Gastrocnemius medialis (tissue), 4 donors: ENCODE measurements around the gene KCTD5.

Source experiments
- POLR2A ChIP-seq, 2 donors: fragments of 450-650 bp; IDR thresholded peaks; one replicate each; pipeline ENCODE4 v1.6.1; 2017; ENCODE audit warnings: antibody characterized with exemption in 2 of 2, mild to moderate bottlenecking in 2 of 2, moderate library complexity in 2 of 2
- TF ChIP-seq, protein P1 (sequence below), 5 experiments: fragments of 450-650 bp in 3 of 5; fragments of 200-600 bp in 2 of 5; sonication (generic) in 2 of 5; IDR thresholded peaks in 4 of 5; conservative IDR thresholded peaks in 1 of 5; 1 replicate in 4 of 5; 2 replicates in 1 of 5; pipeline ENCODE4 v1.5.1; 2016 to 2019; ENCODE audit warnings: antibody characterized with exemption in 5 of 5, mild to moderate bottlenecking in 3 of 5, moderate library complexity in 3 of 5

DNA sequence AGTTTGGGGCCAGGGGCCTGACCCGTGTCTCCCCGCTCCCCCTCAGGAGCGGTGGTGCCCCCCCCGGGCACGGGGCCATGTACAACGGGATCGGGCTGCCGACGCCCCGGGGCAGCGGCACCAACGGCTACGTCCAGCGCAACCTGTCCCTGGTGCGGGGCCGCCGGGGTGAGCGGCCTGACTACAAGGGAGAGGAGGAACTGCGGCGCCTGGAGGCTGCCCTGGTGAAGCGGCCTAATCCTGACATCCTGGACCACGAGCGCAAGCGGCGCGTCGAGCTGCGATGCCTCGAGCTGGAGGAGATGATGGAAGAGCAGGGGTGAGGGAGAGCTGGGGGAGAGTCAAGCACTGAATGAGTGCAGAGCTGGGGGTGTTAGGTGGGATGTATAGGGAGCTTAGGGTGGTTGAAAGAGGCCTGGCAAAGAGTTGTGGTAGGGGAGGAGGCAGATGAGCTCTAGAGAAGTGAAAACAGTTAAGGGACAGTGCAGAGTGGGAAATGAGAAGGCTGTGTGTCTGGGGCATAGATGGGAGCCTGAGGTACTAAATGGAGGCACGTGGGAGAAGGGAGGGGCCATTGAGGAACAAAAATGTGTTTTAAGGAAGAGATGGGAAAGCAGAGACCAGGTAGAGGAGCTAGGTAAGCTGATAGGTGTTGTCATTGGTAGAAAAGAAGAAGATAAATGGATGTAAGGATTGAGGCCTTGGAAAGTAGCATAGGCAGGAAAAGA lies 74.1 kb downstream of the KCTD5 start:
- no peak for TF ChIP-seq POLR2A (IDR thresholded peaks at IDR 0.05)
- TF ChIP-seq, protein P1, sequence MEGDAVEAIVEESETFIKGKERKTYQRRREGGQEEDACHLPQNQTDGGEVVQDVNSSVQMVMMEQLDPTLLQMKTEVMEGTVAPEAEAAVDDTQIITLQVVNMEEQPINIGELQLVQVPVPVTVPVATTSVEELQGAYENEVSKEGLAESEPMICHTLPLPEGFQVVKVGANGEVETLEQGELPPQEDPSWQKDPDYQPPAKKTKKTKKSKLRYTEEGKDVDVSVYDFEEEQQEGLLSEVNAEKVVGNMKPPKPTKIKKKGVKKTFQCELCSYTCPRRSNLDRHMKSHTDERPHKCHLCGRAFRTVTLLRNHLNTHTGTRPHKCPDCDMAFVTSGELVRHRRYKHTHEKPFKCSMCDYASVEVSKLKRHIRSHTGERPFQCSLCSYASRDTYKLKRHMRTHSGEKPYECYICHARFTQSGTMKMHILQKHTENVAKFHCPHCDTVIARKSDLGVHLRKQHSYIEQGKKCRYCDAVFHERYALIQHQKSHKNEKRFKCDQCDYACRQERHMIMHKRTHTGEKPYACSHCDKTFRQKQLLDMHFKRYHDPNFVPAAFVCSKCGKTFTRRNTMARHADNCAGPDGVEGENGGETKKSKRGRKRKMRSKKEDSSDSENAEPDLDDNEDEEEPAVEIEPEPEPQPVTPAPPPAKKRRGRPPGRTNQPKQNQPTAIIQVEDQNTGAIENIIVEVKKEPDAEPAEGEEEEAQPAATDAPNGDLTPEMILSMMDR (IDR thresholded peaks at IDR 0.05 in 4 of 5, conservative IDR thresholded peaks at IDR 0.05 in 1 of 5) = no peak
